WERI-Rb-1 (cell line): ENCODE results near the gene ARHGAP23.
A peak's percentile ranks its signal among the peaks of the same experiment; 100 is the strongest.

Experiments used
- DNase-seq: peaks from one replicate; pipeline ENCODE4 v3.0.0-alpha.2; 2020
- H3K27ac ChIP-seq: fragments of 250-450 bp; sonication (Bioruptor Pico); 2 replicates; pipeline ENCODE4 v1.5.1; 2020; ENCODE audit warnings: mild to moderate bottlenecking, moderate library complexity
- H3K27me3 ChIP-seq: fragments of 250-450 bp; sonication (Bioruptor Pico); 2 replicates; pipeline ENCODE4 v1.5.1; 2021; ENCODE audit warnings: mild to moderate bottlenecking, low read depth, moderate library complexity; ENCODE audit not compliant: insufficient read depth, severe bottlenecking
- H3K36me3 ChIP-seq: fragments of 250-450 bp; sonication (Bioruptor Pico); 2 replicates; pipeline ENCODE4 v1.5.1; 2020; ENCODE audit warnings: mild to moderate bottlenecking, moderate library complexity
- H3K4me3 ChIP-seq: 2 replicates; pipeline ENCODE4 v1.5.1; 2011; ENCODE audit warnings: low read depth, mild to moderate bottlenecking, control low read depth, low read length
- H3K9me3 ChIP-seq: fragments of 250-450 bp; sonication (Bioruptor Pico); 2 replicates; pipeline ENCODE4 v1.5.1; 2021; ENCODE audit warnings: mild to moderate bottlenecking, moderate library complexity; ENCODE audit not compliant: severe bottlenecking
- CTCF ChIP-seq: IDR thresholded peaks from 2 replicates; pipeline ENCODE4 v1.5.1; 2011; ENCODE audit warnings: low read depth, mild to moderate bottlenecking, control low read depth, inconsistent platforms, low read length

Gene ARHGAP23

GRCh38 chr17:38418693-38419507 lies 9.4 kb upstream of the ARHGAP23 start:
- H3K9me3 ChIP-seq, result no peaks in the 10 kb centered on the region
- H3K27ac ChIP-seq, result 0 out of 2 replicates have a peak overlapping the region, but pooled peaks have one; percentile 42
- peak overlapping the region; percentile 55 for H3K4me3 ChIP-seq
- no peaks in the 10 kb centered on the region for H3K27me3 ChIP-seq
- TF ChIP-seq CTCF, result no peak
- no peaks in the 10 kb centered on the region for H3K36me3 ChIP-seq
- peak; percentile 70 for DNase-seq

GRCh38 chr17:38419508-38419981 lies 8.7 kb upstream of the ARHGAP23 start:
- Histone ChIP-seq H3K9me3 (no peaks in the 10 kb centered on the region), H3K36me3 (no peaks in the 10 kb centered on the region), H3K27ac (no peak overlapping the region), H3K27me3 (no peaks in the 10 kb centered on the region), H3K4me3 (peak overlapping the region; percentile 31)
- no peak for TF ChIP-seq CTCF
- no peak for DNase-seq

- H3K27me3 ChIP-seq, result no peaks in the 10 kb centered on the region
- H3K36me3 ChIP-seq, result no peaks in the 10 kb centered on the region
- no peak overlapping the region for H3K4me3 ChIP-seq
- DNase-seq, result no peak
- H3K27ac ChIP-seq, result no peak overlapping the region
- H3K9me3 ChIP-seq, result no peaks in the 10 kb centered on the region
- no peak for TF ChIP-seq CTCF
These were observed 7.7 kb upstream of the ARHGAP23 start for GRCh38 chr17:38420518-38420917.

GRCh38 chr17:38421171-38421841 lies 7.0 kb upstream of the ARHGAP23 start:
- Histone ChIP-seq H3K27ac (no peak overlapping the region), H3K36me3 (no peaks in the 10 kb centered on the region), H3K27me3 (no peaks in the 10 kb centered on the region), H3K4me3 (no peak overlapping the region), H3K9me3 (no peaks in the 10 kb centered on the region)
- DNase-seq, result peak; percentile 55
- no peak for TF ChIP-seq CTCF

GRCh38 chr17:38421871-38422827 lies 6.1 kb upstream of the ARHGAP23 start:
- no peak for DNase-seq
- Histone ChIP-seq H3K27ac (no peak overlapping the region), H3K36me3 (no peaks in the 10 kb centered on the region), H3K4me3 (no peak overlapping the region), H3K27me3 (no peaks in the 10 kb centered on the region), H3K9me3 (no peaks in the 10 kb centered on the region)
- TF ChIP-seq CTCF, result no peak
